ENCODE data around the gene TRMT2A.

The TRMT2A gene

GRCh38 chr22:20123366-20124082, 6.5 kb upstream of the TRMT2A start:
- DNase-seq = no peak

GRCh38 chr22:20121856-20122415, 4.9 kb upstream of the TRMT2A start:
- DNase-seq = no peak

- no peak for DNase-seq
These were observed 1.4 kb upstream of the TRMT2A start for GRCh38 chr22:20118300-20119020.

- DNase-seq = peak in 3 of 56 donors; percentile 33 to 50 (median 45)
These were observed 740 bp upstream of the TRMT2A start for GRCh38 chr22:20117633-20118299.

- DNase-seq = no peak
These were observed 563 bp downstream of the TRMT2A start for GRCh38 chr22:20116376-20116950.

GRCh38 chr22:20115691-20116375, 1.2 kb downstream of the TRMT2A start, which contains the start of gene RANBP1:
Gene RANBP1 (plus strand): TSS chr22:20116104. CDS start chr22:20116185, 81 bp downstream.
- DNase-seq = no peak

- no peak for DNase-seq
These were observed 2.2 kb downstream of the TRMT2A start for GRCh38 chr22:20114506-20115475.

- no peak for DNase-seq
These were observed 3.3 kb downstream of the TRMT2A start for GRCh38 chr22:20113551-20114310.

GRCh38 chr22:20112623-20113511, 4.2 kb downstream of the TRMT2A start:
- DNase-seq = no peak

GRCh38 chr22:20111689-20112622, 5.1 kb downstream of the TRMT2A start:
- peak in 12 of 56 donors; percentile 11 to 60 (median 29) for DNase-seq

GRCh38 chr22:20111045-20111688, 5.9 kb downstream of the TRMT2A start:
- no peak for DNase-seq

- DNase-seq = no peak
These were observed 6.6 kb downstream of the TRMT2A start for GRCh38 chr22:20110359-20110985.

GRCh38 chr22:20109411-20110358, 7.3 kb downstream of the TRMT2A start:
- DNase-seq = no peak

GRCh38 chr22:20108757-20109230, 8.2 kb downstream of the TRMT2A start:
- no peak for DNase-seq

All from nucleus accumbens (tissue), 56 donors.